Measurements from ENCODE around the gene C11orf97.
"Not testable (repeated sequence)": the region's sequence is repeated elsewhere in the genome, so short reads cannot be mapped to it uniquely, and the experiment has no call there.

The C11orf97 gene

GRCh38 chr11:94511932-94512781 is at the start of gene C11orf97:
Gene C11orf97, plus strand, starts transcription at chr11:94512461. Its CDS starts 68 bp downstream, at chr11:94512529.
- DNase-seq = peak; percentile 61

GRCh38 chr11:94469416-94469815 is 42.8 kb upstream of the C11orf97 start:
- DNase-seq = no peak

- no peak for DNase-seq
These were observed 39.1 kb upstream of the C11orf97 start for GRCh38 chr11:94472916-94473799.

GRCh38 chr11:94477624-94478023 is 34.6 kb upstream of the C11orf97 start:
- no peak for DNase-seq

GRCh38 chr11:94481342-94481741 is 30.9 kb upstream of the C11orf97 start:
- DNase-seq = no peak

- no peak for DNase-seq
These were observed 26.2 kb upstream of the C11orf97 start for GRCh38 chr11:94486068-94486467.

GRCh38 chr11:94493281-94494125 is 18.8 kb upstream of the C11orf97 start, which contains the start of the genes ANKRD49 and MRE11:
Gene ANKRD49, plus strand, starts transcription at chr11:94493984. Its CDS starts 2,710 bp downstream, at chr11:94496694.
Gene MRE11, minus strand, starts transcription at chr11:94493844. Its CDS starts 1,043 bp downstream, at chr11:94492801.
- DNase-seq = peak; percentile 96

GRCh38 chr11:94494126-94494680 is 18.1 kb upstream of the C11orf97 start:
- DNase-seq = peak; percentile 27

- DNase-seq = no peak
These were observed 12.1 kb upstream of the C11orf97 start for GRCh38 chr11:94500181-94500580.

- no peak for DNase-seq
These were observed 10.7 kb upstream of the C11orf97 start for GRCh38 chr11:94501522-94501921.

- DNase-seq = peak; percentile 29
These were observed 7.5 kb upstream of the C11orf97 start for GRCh38 chr11:94504689-94505293.

GRCh38 chr11:94506513-94506912 is 5.7 kb upstream of the C11orf97 start:
- not testable (repeated sequence) for DNase-seq

- DNase-seq = no peak
These were observed 4.8 kb upstream of the C11orf97 start for GRCh38 chr11:94507485-94507884.

- DNase-seq = peak; percentile 2
These were observed 830 bp downstream of the C11orf97 start for GRCh38 chr11:94513091-94513490.

- DNase-seq = no peak
These were observed 3.1 kb downstream of the C11orf97 start for GRCh38 chr11:94515398-94515797.

- no peak for DNase-seq
These were observed 4.5 kb downstream of the C11orf97 start for GRCh38 chr11:94516725-94517124.

- no peak for DNase-seq
These were observed 6.0 kb downstream of the C11orf97 start for GRCh38 chr11:94518300-94518699.

- DNase-seq = peak; percentile 15
These were observed 7.3 kb downstream of the C11orf97 start for GRCh38 chr11:94519478-94520084.

- peak; percentile 17 for DNase-seq
These were observed 9.4 kb downstream of the C11orf97 start for GRCh38 chr11:94521684-94522083.

GRCh38 chr11:94524341-94524740 is 12.1 kb downstream of the C11orf97 start:
- DNase-seq = no peak

Measured in NCI-H146 (cell line).